Fibroblast of skin of right quadriceps (primary cell): Measurements from ENCODE around the gene AKIRIN1.
"Not testable (repeated sequence)": the region's sequence is repeated elsewhere in the genome, so short reads cannot be mapped to it uniquely, and the experiment has no call there.

Experiments used
- DNase-seq: peaks from one replicate; pipeline ENCODE4 v3.0.0-alpha.2; 2013

Gene AKIRIN1

DNA sequence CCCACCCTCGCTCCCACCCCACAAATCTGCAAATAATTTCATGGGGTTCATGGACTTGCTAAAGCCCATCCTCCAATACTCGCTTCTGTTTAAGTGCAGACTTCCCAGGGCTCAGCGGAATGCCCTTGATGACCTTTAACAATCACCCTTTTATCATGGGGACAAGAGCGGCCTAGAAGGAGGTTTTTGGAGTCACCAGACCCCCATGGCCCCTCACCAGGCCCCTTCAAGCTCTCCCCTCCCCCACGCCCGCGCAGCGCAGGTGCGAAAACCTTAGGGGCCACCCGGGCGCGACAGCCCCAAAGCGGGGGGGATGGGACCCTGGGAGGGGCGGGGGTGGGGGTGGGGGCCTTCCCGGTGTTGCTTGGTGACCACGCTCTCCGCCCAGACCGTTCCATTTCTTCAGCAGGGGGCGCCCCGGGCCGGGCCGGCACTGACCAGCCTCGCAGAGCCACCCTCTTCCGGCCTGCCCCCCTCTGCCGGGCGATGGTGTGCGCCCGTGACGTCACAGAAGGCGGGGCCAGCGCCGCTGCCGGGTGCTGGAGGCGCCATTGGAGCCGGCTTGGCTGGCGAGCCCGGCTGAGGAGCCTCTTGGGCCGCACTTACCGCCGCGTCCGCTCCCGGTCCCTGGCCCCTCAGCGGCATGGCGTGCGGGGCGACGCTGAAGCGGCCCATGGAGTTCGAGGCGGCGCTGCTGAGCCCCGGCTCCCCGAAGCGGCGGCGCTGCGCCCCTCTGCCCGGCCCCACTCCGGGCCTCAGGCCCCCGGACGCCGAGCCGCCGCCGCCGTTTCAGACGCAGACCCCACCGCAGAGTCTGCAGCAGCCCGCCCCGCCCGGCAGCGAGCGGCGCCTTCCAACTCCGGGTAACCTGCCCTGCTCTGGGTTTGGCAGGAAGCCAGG lies at the start of gene AKIRIN1:
Gene AKIRIN1, plus strand, starts transcription at position 539 of the 900 bp plus-strand sequence. Its CDS starts 105 bp downstream, at position 644.
- DNase-seq: peak; percentile 97

GRCh38 chr1:38941527-38942019 lies 49.5 kb upstream of the AKIRIN1 start, which contains the start of gene RHBDL2:
Gene RHBDL2 (minus strand): TSS chr1:38941830. CDS start chr1:38919212, 22,618 bp downstream.
- DNase-seq: no peak

DNA sequence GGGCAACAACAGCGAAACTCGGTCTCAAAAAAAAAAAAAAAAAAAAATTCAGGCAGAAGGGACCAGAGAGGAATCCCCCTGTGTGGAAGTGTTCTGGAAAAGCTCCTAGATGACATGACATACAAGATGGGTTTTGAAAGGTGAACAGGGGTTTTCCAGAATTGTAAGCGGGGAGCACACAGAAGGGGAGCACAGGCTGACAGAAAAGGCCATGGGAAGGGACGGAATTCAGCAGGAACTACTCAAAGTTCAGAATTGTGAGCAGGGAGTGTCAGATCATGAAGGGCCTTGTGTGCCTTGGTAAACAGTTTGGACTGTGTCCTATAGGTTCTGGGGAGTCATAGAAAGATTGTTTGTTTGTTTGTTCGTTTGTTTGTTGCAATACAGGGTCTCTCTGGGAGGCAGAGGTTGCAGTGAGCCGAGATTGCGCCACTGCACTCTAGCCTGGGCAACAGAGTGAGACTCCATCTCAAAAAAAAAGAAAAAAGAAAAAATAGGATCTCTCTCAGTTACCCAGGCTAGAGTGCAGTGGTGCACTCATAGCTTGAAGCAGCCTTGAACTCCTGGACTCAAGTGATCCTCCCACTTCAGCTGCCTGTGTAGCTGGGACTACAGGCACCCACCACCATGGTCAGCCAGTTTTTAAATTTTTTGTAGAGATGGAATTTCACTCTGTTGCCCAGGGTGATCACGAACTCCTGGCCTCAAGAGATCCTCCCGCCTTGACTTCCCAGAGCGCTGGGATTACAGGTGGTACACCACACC lies 48.2 kb upstream of the AKIRIN1 start:
- DNase-seq: no peak

DNA sequence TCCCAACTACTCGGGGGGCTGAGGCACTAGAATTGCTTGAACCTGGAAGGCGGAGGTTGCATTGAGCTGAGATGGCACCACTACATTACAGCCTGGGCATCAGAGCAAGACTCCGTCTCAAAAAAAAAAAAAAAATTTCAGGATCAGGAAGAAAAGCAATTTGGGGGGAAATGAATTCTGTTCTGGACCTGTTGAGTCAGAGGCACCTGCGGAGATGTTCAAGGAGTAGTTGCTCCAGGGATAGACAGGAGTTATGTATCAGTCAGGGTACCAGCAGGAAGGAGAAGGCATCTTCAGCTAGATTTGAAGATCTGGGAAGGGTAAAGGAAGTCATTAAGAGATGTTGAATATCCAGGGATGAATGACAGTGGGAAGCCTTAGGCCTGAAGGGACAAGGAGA lies 46.5 kb upstream of the AKIRIN1 start:
- DNase-seq: no peak

DNA sequence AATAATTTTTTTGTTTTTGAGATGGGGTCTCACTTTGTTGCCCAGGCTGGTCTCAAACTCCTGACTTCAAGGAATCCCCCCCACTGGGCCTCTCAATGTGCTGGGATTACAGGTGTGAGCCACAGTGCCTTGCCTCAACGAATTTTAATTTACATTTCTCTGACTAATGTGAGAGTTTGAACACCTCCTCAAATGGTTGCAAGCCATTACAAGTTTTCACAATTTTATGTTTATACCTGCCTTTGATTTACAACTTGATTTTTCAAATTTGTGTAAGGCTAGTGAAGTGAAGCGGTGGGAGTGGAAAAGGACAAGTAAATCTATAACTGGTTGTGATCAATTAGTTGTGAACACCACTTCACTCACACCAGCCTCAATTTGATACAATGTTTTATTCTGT lies 40.5 kb upstream of the AKIRIN1 start:
- no peak for DNase-seq

- no peak for DNase-seq
Measured at GRCh38 chr1:38953433-38953860, 37.6 kb upstream of the AKIRIN1 start.

- DNase-seq: peak; percentile 43
Measured at GRCh38 chr1:38958967-38959366, 32.1 kb upstream of the AKIRIN1 start.

DNA sequence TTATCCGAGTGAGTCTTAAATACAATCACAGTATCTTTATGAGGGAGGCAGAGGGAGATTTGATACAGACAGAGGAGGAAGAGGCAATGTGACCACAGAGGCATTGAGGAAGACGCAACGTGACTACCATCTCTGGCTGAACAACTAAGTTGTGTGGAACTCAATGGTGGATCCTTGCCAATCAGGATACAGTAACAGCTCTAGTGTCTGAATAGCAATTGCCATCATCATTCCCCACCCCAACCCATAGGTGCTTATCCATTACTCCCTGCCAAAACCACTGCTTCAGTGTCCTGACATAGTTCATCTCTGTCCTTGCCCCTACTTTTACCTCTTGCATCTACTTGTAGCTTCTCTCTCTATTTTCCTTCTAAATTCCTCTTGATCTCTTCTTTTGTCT lies 29.0 kb upstream of the AKIRIN1 start:
- DNase-seq: peak; percentile 81

DNA sequence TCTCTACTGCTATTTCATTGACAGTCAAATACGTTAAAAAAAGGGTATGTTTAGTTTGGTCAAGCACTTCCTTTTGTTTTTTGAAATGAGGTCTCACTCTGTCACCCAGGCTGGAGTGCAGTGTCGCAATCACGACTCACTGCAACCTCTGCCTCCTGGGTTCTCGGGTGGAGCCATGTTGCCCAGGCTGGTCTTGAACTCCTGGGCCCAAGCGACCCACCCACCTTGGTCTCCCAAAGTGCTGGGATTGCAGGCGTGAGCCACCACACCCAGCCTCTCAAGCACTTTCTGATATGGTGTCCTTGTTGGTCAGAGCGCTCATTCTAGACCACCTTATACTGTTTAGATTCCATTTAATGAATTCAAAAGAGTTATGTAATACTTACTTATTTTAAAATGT lies 28.5 kb upstream of the AKIRIN1 start:
- no peak for DNase-seq

DNA sequence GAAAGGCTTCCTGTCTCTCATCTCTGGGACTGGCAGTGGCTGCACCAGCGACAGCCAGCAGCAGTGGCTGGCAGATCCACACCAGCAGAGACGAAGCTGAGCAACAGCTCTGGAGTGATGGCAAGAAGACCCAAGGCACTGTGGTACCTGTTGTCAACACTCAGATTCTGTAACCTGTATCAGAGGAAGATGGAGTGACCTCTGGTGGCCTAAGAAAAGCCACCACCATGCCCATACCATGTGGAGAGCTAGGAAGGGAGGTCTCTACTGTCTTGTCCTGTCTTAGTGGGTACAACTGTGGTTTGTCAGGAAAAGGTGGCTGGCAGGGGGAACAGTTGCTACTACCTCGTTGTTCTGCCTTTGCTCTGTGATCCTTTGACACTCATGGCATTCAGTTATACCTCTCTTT lies 26.9 kb upstream of the AKIRIN1 start:
- no peak for DNase-seq

DNA sequence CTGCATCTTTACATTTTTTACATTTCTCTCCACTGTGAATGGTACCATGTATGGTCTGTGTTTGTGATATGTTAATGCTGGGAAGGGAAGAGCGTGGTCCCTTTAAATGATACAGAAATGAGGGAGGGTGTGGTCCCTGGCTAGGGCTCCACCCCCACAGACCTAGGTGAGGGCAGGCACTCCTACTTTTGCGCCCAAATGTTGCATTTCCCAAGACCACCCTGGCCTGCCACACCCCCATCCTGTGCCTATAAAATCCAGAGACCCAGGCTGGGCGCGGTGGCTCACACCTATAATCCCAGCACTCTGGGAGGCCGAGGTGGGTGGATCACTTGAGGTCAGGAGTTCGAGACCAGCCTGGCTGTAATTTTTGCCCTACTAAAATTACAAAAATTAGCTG lies 17.9 kb upstream of the AKIRIN1 start:
- not testable (repeated sequence) for DNase-seq

GRCh38 chr1:38973659-38974437 lies 17.2 kb upstream of the AKIRIN1 start:
- no peak for DNase-seq

DNA sequence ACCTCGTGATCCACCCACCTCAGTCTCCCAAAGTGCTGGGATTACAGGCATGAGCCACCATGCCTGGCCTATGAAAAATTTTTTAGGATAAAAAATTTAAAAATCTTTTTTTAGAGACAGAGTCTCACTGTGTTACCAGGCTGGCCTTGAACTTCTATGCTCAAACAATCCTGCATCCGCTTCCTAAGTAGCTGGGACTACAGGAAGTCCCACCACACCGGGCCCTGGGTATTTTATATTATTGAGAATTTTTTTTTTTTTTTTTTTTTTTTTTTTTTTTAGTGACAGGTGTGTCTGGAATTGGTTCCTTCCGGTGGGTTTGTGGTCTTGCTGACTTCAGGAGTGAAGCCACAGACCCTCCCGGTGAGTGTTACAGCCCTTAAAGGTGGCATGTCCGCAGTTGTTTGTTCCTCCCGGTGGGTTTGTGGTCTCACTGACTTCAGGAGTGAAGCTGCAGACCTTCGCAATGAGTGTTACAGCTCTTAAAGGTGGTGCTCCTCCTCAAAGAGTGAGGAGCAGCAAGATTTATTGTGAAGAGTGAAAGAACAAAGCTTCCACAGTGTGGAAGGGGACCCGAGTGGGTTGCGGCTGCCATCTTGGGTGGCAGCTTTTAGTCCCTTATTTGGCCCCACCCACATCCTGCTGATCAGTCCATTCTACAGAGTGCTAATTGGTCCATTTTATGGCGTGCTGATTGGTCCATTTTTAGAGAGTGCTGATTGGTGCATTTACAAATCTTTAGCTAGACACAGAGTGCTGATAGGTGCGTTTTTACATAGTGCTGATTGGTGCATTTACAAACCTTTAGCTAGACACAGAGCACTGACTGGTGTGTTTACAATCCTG lies 13.5 kb upstream of the AKIRIN1 start:
- DNase-seq: not testable (repeated sequence)

- not testable (repeated sequence) for DNase-seq
Measured at GRCh38 chr1:38978245-38978542, 12.9 kb upstream of the AKIRIN1 start.

GRCh38 chr1:38979380-38979779 lies 11.7 kb upstream of the AKIRIN1 start:
- DNase-seq: not testable (repeated sequence)

- DNase-seq: no peak
Measured at GRCh38 chr1:38989979-38990378, 1.1 kb upstream of the AKIRIN1 start.

DNA sequence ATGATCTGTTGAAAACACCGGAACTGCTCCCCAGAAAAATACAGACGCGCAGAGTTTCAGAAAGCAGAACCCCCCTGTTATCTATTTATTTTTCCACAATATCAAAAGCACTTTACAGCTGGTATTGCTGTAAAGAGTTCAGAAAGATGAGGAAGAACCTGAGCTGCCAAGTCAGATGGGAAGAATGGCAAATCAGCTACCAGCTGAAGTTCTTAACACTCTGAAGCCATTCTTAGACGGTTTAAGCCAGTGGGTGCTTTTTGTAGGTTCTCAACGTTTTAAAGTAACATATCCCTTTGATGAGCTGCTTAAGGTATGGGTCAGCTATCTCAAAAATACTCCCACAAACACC lies 714 bp upstream of the AKIRIN1 start:
- DNase-seq: peak; percentile 13

DNA sequence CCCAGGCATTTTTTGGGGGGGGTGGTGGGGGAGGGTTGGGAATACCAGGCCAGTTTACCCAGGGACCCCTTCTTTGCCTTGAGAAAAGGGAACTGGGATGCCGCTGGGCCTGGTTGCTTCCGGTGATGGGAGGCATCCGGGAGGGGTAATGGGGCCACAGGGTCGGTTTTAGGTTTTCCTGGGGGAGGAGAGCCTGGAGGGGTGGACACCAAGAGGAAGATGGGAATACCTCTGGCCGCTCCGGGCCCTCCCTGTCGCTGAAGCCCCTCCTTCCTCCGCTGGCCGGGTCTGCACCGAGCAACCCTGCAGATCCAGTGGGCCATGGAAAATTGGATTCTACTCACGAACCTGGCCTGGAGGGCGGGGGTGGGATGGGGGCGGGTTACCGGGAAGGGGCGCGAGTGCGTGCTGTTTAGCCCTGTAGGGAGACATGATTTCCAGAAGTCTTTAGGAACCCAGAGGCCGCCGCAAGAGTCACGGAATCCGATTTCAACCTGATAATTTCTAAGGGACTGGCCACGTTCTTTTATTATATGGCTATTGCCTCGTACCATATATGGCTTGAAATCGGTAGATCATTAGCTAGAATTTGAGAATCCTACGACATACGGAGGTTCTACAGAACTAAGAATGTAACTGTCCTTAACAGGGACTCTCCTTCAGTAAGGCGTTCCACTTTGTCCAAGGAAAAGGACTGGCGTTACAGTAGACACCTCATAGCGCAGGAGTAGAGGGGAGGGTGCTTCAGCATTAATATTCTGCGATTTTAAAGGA lies 749 bp downstream of the AKIRIN1 start:
- peak; percentile 25 for DNase-seq

DNA sequence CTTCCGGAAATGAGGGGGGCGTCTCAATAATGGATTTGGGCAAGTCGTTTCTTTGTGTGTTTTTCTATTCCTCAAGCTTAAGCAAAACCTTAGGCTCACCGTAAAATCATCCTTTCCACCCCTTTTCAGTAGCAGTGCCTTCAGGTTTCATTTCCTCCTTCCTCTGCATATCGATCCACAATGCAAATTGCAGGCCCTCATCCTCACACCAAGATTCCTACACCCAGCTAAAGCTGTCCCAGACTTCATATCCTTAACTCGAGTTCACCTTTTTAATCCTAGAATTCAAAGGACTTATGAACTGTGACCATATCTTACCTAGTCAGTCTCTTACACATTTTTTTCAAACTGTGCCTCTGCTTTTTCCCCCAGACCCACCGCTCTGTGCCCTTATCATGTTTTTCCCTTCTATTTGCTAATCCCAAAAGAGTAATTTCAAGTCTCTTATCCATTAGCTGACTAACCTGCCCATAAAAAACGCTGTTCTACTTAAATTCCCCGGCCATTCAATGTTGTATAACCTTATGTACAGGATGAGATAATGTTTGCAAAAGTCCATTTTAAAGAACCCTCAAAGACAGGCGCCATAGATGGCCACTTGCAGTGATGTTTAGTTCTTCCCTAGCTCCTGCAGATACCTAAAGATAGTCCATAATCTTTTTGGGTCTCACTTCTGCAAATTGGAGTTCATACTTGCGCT lies 1.5 kb downstream of the AKIRIN1 start:
- DNase-seq: no peak

GRCh38 chr1:38994196-38994595 lies 3.1 kb downstream of the AKIRIN1 start:
- peak; percentile 29 for DNase-seq
